ENCODE results near the gene CAPN3. TPM values are rescaled to one million over a fixed set of nuclear protein-coding genes. Genes with fewer than 3 reads are reported as not detected.

CAPN3 gene
- total and polyA plus RNA-seq, 2 experiments from 2014 or later, result 0.84 to 1.1 TPM

DNA sequence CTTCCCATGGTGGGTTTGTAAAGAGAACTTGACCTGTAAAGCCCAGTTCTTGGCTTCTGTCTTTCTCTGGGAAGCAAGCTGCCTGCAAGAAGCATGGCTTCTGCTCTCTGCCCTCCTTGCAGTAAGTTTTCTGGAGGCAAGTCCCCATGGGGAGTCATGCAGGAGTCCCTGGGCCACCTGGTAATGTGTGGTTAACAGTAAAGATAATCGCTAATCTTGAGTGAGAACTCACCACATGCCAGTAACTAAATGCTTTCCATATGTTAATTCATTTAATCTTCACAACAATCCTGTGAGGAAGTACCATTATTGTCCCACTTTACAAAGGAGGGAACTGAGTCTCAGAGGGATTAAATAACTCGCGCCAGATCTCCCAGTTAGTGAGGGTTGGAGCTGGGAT, 4.2 kb downstream of the CAPN3 start:
- H3K79me2 ChIP-seq (replicated peaks; ENCODE audit: insufficient read depth), result no peaks in the 10 kb centered on the region
- no peaks in the 10 kb centered on the region; the same call in 1 of the 3 replicates for H3K36me3 Mint-ChIP-seq (ENCODE audit: low read depth)

More for the DNA sequence above, 4.2 kb downstream of the CAPN3 start:
- Mint-ChIP-seq H3K4me1 (peaks cover 24% of the 10 kb centered on the region), H3K27ac (no peak overlapping the region), H3K27me3 (ENCODE audit: insufficient read depth, low read depth, poor library complexity) (peaks cover 10% of the 10 kb centered on the region), H3K9me3 (peaks cover 4% of the 10 kb centered on the region; the same call in 1 of the 3 replicates), H3K4me3 (no peak overlapping the region)
- TF ChIP-seq ZNF462 (CRISPR knock-in tag; IDR thresholded peaks at IDR 0.05), result peak; percentile 57; the same call in 1 of the 2 replicates
- TF ChIP-seq CTCF (conservative IDR thresholded peaks at IDR 0.05; ENCODE audit: low read depth in 2 of 2), result no peak
- TF ChIP-seq NANOG (IDR thresholded peaks at IDR 0.05; ENCODE audit: borderline replicate concordance), result peak; percentile 71
- H3K9me2 ChIP-seq (ENCODE audit: insufficient read depth), result peaks cover 31% of the 10 kb centered on the region
- ATAC-seq (peak; percentile 82), DNase-seq (ENCODE audit: low spot score) (peak; percentile 59)
- no peaks in the 10 kb centered on the region for H4K20me1 ChIP-seq (replicated peaks; ENCODE audit: insufficient read depth)
- no peaks in the 10 kb centered on the region for H3F3A ChIP-seq (replicated peaks; ENCODE audit: low read depth)
- H2AFZ ChIP-seq, result no peak overlapping the region
- H3K4me1 ChIP-seq (ENCODE audit: insufficient read depth), result peaks cover 24% of the 10 kb centered on the region
- no peak overlapping the region for H3K4me3 ChIP-seq
- no peaks in the 10 kb centered on the region; the same call in 1 of the 2 replicates for H3K36me3 ChIP-seq (ENCODE audit: insufficient read depth)
- no peaks in the 10 kb centered on the region for H3K27me3 ChIP-seq (ENCODE audit: insufficient read depth)
- H3K4me2 ChIP-seq, result 0 out of 2 replicates have a peak overlapping the region, but pooled peaks have one; percentile 36
- H3K27ac ChIP-seq (ENCODE audit: low read depth), result no peak overlapping the region

Measured in GM23338 (cell line).